Measurements from ENCODE around the gene CDPF1.

The CDPF1 gene

GRCh38 chr22:46250035-46250782, at the start of gene CDPF1:
CDPF1 (minus strand) TSS chr22:46250293; CDS start chr22:46248284, 2,009 bp downstream.
- peak; percentile 93 for DNase-seq

GRCh38 chr22:46299101-46299500, 49.0 kb upstream of the CDPF1 start:
- DNase-seq, result no peak

- DNase-seq, result no peak
Measured at GRCh38 chr22:46297151-46297812, 47.2 kb upstream of the CDPF1 start.

- peak; percentile 96 for DNase-seq
Measured at GRCh38 chr22:46296257-46297150, 46.4 kb upstream of the CDPF1 start, which contains the start of gene GTSE1. GTSE1 (plus strand) TSS chr22:46296870; CDS start chr22:46297401, 531 bp downstream.

GRCh38 chr22:46295277-46295971, 45.3 kb upstream of the CDPF1 start:
- DNase-seq, result no peak

- DNase-seq, result no peak
Measured at GRCh38 chr22:46294784-46295183, 44.7 kb upstream of the CDPF1 start.

- peak; percentile 18 for DNase-seq
Measured at GRCh38 chr22:46293577-46294260, 43.6 kb upstream of the CDPF1 start.

- no peak for DNase-seq
Measured at GRCh38 chr22:46292732-46293131, 42.6 kb upstream of the CDPF1 start.

GRCh38 chr22:46292173-46292572, 42.1 kb upstream of the CDPF1 start:
- DNase-seq, result no peak

GRCh38 chr22:46290843-46291785, 41.0 kb upstream of the CDPF1 start:
- DNase-seq, result no peak

GRCh38 chr22:46290121-46290842, 40.2 kb upstream of the CDPF1 start:
- DNase-seq, result no peak

- no peak for DNase-seq
Measured at GRCh38 chr22:46289244-46289891, 39.3 kb upstream of the CDPF1 start.

GRCh38 chr22:46288846-46289243, 38.8 kb upstream of the CDPF1 start:
- no peak for DNase-seq

GRCh38 chr22:46287873-46288751, 38.0 kb upstream of the CDPF1 start:
- DNase-seq, result peak; percentile 39

- no peak for DNase-seq
Measured at GRCh38 chr22:46286941-46287872, 37.1 kb upstream of the CDPF1 start.

- no peak for DNase-seq
Measured at GRCh38 chr22:46286006-46286405, 35.9 kb upstream of the CDPF1 start.

Data from activated gamma-delta T cell treated with Interleukin-2 at 50 U/mL for 16 hours (primary cell).